WI38 (cell line): ENCODE measurements around the gene YIPF1.

ENCODE experiments used
- H3K4me3 ChIP-seq: 2 replicates; pipeline ENCODE4 v1.5.1; 2011; ENCODE audit warnings: low read depth, mild to moderate bottlenecking, control low read depth, low read length
- TF ChIP-seq, protein P1 (sequence below): IDR thresholded peaks from 2 replicates; pipeline ENCODE4 v1.5.1; 2012; ENCODE audit warnings: low read depth, mild to moderate bottlenecking, control low read depth, low read length

Gene YIPF1

DNA sequence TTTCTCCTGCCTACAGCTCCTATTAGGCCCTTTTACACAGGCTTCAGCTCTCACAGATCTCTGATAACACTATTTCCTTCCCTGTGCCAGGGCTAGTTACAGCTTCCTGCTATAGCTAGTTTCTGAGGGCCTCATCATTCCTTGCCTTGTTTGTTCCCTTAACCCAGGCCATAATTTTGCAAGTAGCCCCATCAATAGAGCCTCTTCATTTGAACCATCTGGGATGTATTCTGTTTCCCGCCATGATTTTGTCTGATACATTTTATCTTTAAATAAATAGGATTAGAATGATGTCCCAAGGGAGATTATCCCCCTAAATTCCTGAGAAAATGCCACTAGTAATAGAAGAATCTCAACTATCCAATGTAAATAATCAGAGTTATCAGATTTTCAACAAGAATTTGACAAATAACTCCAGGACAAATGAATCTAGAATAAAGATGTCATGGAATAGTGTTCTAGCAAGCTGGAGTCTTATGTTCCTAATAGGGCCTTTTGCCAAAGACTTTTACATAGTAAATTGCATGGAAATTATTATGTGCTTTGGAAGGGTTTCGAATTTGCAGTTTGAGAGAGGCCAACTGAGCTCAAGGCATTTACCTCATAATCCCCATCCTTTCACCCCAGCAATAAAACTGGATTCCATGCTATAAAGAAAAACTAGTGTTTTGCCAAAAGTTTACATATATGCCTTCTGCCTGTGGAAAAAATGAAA, 39.8 kb upstream of the YIPF1 start:
- no peak overlapping the region for H3K4me3 ChIP-seq
- TF ChIP-seq, protein P1, sequence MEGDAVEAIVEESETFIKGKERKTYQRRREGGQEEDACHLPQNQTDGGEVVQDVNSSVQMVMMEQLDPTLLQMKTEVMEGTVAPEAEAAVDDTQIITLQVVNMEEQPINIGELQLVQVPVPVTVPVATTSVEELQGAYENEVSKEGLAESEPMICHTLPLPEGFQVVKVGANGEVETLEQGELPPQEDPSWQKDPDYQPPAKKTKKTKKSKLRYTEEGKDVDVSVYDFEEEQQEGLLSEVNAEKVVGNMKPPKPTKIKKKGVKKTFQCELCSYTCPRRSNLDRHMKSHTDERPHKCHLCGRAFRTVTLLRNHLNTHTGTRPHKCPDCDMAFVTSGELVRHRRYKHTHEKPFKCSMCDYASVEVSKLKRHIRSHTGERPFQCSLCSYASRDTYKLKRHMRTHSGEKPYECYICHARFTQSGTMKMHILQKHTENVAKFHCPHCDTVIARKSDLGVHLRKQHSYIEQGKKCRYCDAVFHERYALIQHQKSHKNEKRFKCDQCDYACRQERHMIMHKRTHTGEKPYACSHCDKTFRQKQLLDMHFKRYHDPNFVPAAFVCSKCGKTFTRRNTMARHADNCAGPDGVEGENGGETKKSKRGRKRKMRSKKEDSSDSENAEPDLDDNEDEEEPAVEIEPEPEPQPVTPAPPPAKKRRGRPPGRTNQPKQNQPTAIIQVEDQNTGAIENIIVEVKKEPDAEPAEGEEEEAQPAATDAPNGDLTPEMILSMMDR = no peak

DNA sequence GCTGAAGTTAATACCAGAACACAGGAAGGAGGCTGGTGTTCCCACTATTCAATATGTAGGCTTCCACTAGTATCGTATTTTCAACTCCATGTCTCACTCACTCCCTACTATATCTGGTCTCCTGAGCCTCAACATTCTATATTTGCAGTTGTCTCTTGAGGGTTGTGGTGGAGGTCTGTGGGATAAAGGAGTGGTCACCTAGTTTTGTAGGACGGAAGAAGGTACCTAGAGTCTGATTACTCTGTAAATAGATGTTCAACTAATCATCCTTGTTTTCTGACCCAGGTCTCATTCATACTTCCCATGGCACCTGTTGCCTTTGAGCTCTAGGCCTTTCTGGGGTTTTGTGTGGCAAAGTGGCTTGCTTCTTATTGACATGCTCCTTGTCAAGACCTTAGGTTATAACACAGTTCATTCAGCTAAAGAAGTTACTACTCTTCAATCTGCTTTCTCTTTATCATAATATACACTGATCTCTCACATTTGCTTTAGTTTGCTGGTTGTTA, 37.8 kb upstream of the YIPF1 start:
- TF ChIP-seq, protein P1 = no peak
- no peak overlapping the region for H3K4me3 ChIP-seq

DNA sequence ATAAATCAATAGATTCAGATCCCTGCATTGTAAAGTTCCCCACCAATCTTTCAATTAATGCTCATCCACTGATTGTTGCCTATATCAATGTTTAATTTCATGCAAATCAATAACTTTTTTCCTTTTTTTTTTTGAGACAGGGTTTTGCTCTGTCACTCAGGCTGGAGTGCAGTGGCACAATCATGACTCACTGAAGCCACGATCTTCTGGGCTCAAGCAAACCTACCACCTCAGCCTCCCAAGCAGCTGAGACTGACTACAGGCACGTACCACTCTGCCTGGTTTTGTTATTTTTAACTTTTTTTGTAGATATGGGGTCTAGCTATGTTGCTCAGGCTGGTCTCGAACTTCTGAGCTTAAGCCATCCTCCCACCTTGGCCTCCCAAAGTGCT, 30.1 kb upstream of the YIPF1 start:
- no peak overlapping the region for H3K4me3 ChIP-seq
- TF ChIP-seq, protein P1 = no peak

DNA sequence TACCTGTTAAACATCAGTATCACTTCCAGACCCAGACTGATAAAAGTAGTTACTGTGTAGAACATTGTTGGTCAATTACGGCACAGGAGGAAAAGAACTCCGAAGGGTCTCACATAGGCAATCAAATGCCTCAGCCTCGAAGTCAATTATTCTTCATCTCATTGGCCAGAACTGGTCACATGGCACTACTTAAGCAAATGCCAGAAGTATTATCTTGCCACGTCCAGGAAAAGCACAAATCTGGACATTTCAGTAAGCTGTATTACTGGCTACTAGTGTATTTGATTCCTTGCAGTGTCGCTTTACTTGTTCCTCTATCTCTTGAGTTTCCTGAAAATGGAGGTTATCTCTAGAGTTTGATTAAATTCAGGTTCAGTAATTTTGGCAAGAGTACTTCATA, 28.7 kb upstream of the YIPF1 start:
- TF ChIP-seq, protein P1 = no peak
- no peak overlapping the region for H3K4me3 ChIP-seq

DNA sequence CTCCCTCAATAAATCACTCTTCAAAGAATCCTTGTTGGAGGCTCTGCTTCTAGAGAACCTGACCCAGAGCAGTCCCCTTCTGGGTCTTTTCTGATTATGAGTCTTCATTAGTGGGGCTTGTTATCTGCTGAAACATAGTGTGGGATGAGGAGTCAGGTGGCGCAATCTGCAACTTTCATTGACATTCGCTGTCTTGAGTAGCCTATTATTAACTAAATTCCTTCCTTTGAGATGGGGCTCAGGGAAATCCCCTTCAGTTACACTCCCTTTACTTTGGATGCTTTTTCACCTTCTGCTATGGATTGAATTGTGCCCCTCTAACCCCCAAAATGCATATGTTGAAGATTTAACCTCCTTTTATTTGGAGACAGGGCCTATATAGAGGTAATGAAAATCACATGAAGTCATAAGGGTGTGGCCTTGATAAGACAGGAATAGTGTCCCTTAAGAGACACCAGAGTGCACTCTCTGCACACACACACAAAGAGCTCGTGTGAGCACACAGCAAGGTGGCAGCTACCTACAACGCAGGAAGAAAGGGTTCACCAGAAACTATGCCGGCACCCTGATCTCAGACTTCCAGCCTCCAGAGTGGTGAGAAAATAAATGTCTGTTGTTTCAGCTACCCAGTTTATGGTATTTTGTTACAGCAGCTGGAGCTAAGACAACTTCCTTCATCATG, 23.9 kb upstream of the YIPF1 start:
- TF ChIP-seq, protein P1 = no peak
- no peak overlapping the region for H3K4me3 ChIP-seq

DNA sequence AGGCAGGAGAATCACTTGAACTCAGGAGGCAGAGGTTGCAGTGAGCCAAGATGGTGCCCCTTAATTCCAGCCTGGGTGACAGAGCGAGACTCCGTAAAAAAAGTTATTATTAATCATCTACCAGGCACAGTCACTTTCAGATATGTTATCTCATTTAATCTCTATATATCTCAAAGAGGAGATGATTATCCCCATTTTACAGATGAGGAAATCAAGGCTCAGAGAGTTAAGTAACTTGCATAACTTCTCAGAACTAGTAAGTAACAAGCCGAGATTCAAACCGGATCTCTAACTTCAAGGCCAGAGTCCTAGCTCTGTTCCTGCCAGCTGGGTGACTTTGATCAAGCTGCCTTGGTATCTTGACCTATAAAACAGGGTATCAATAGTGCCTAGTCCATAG, 21.8 kb upstream of the YIPF1 start:
- H3K4me3 ChIP-seq = no peak overlapping the region
- TF ChIP-seq, protein P1 = no peak

DNA sequence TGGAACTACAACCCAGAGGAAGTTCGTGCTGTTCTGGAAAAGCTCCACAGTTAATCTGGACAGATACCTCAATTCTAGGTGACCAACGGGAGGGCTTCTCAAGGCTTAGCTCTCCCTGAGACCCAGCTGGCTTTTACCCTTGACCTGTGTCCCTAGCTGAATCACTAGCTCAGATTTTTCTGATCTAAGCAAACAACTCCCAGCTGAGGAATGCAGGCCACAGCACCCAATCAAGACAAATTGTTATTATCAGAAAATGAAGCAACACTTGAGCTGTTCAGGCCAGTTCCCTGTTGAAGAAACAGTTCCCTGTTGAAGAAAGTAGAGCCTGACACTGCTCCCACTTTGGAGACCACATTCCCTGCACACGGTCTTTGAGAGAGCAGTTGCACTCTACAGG, 20.3 kb upstream of the YIPF1 start:
- H3K4me3 ChIP-seq = no peak overlapping the region
- TF ChIP-seq, protein P1 = no peak
